Caco-2 (cell line): ENCODE measurements around the gene RCSD1. TPM values are rescaled to one million over a fixed set of nuclear protein-coding genes. Genes with fewer than 3 reads are reported as not detected.
A peak's percentile ranks its signal among the peaks of the same experiment; 100 is the strongest.

ENCODE experiments used
- BruUV-seq: library from RNA; stranded (reverse); fragments of 400-500 nt; replicated peaks from 2 replicates; lab custom pipeline; 2021; lab: Mats Ljungman, UMichigan
- CTCF ChIA-PET: fragments of 300-600 bp; sonication (Branson Sonifier 250); formaldehyde crosslinking; loops from one replicate; lab custom pipeline; 2022; ENCODE audit warnings: antibody characterized with exemption; lab: Charles Lee
- POLR2A ChIA-PET: fragments of 300-600 bp; sonication (Branson Sonifier 250); formaldehyde crosslinking; loops from one replicate; lab custom pipeline; 2022; ENCODE audit warnings: antibody characterized with exemption; lab: Charles Lee
- DNase-seq, 2 experiments: peaks; one replicate each; pipeline versions ENCODE4 v3.0.0 to v3.0.0-alpha.2; 2020 to 2022
- H3K27me3 ChIP-seq: replicated peaks from 2 replicates; pipeline ENCODE4 v1.6.0; 2011; ENCODE audit warnings: low read length; ENCODE audit not compliant: control insufficient read depth, insufficient read depth
- H3K36me3 ChIP-seq: 2 replicates; pipeline ENCODE4 v1.5.1; 2011; ENCODE audit warnings: low read length; ENCODE audit not compliant: control insufficient read depth, insufficient read depth
- H3K4me1 ChIP-seq: fragments of 250-450 bp; sonication (Bioruptor Pico); 2 replicates; pipeline ENCODE4 v1.5.1; 2020; ENCODE audit warnings: mild to moderate bottlenecking
- H3K4me3 ChIP-seq: 2 replicates; pipeline ENCODE4 v1.5.1; 2011; ENCODE audit warnings: low read depth, mild to moderate bottlenecking, control low read depth, low read length
- H3K9me3 ChIP-seq: fragments of 250-450 bp; sonication (Bioruptor Pico); 2 replicates; pipeline ENCODE4 v1.5.1; 2020; ENCODE audit warnings: mild to moderate bottlenecking, moderate library complexity
- H3K27ac Mint-ChIP-seq: one replicate; pipeline ENCODE4 v1.8.0; 2022; ENCODE audit warnings: mixed read lengths; ENCODE audit not compliant: unreplicated experiment
- H3K27me3 Mint-ChIP-seq: one replicate; pipeline ENCODE4 v1.8.0; 2022; ENCODE audit warnings: mixed read lengths; ENCODE audit not compliant: insufficient read depth, unreplicated experiment
- H3K36me3 Mint-ChIP-seq: one replicate; pipeline ENCODE4 v1.8.0; 2022; ENCODE audit warnings: mild to moderate bottlenecking, mixed read lengths; ENCODE audit not compliant: insufficient read depth, unreplicated experiment
- H3K4me1 Mint-ChIP-seq: one replicate; pipeline ENCODE4 v1.8.0; 2022; ENCODE audit warnings: low read depth, mixed read lengths; ENCODE audit not compliant: unreplicated experiment
- H3K4me3 Mint-ChIP-seq: one replicate; pipeline ENCODE4 v1.8.0; 2022; ENCODE audit warnings: mild to moderate bottlenecking, moderate library complexity, mixed read lengths; ENCODE audit not compliant: unreplicated experiment
- H3K9me3 Mint-ChIP-seq: one replicate; pipeline ENCODE4 v1.8.0; 2022; ENCODE audit warnings: mixed read lengths; ENCODE audit not compliant: unreplicated experiment
- CTCF ChIP-seq, 2 experiments: fragments of 200-600 bp in 1 of 2; IDR thresholded peaks; 1 replicate in 1 of 2; 2 replicates in 1 of 2; pipeline versions ENCODE4 v1.5.1 to v1.8.0; 2011 to 2022; ENCODE audit warnings: antibody characterized with exemption in 1 of 2, control low read depth in 1 of 2, inconsistent platforms in 1 of 2, low read depth in 1 of 2, low read length in 1 of 2, mild to moderate bottlenecking in 1 of 2, moderate library complexity in 1 of 2; ENCODE audit not compliant: insufficient read depth in 1 of 2, severe bottlenecking in 1 of 2, unreplicated experiment in 1 of 2
- intact Hi-C: fragments of 100-400 bp; cut with micrococcal nuclease; formaldehyde crosslinking; loops from one replicate; pipeline ENCODE4 v1.10.0; 2022; ENCODE audit not compliant: unreplicated experiment
- total RNA-seq: library from RNA; stranded (reverse); gene quantifications from 2 replicates; pipeline ENCODE4 v1.2.3, GENCODE V29; 2022

The RCSD1 gene
- total RNA-seq, 1 experiment from 2014 or later, result not detected

- Histone ChIP-seq H3K4me1 (peaks cover 66% of the 10 kb centered on the region), H3K36me3 (no peaks in the 10 kb centered on the region), H3K27me3 (no peaks in the 10 kb centered on the region), H3K4me3 (no peak overlapping the region), H3K9me3 (no peaks in the 10 kb centered on the region)
- intact Hi-C loops, result loop anchor here (2.0 kb wide), 1 partner anchor 24 kb away; the partner anchor contains the start of gene MPZL1
- H3K4me1 Mint-ChIP-seq, result peaks cover 69% of the 10 kb centered on the region
- DNase-seq, result no peak
- H3K27ac Mint-ChIP-seq, result no peak overlapping the region
- BruUV-seq, result no TSS peak
- ChIA-PET CTCF (no interaction called here), POLR2A (no interaction called here)
- no peak overlapping the region for H3K4me3 Mint-ChIP-seq
- H3K36me3 Mint-ChIP-seq, result peaks cover 21% of the 10 kb centered on the region
- no peak for TF ChIP-seq CTCF (IDR thresholded peaks at IDR 0.05; ENCODE audit: insufficient read depth in 1 of 2, low read depth in 1 of 2, low read length in 1 of 2, severe bottlenecking in 1 of 2, unreplicated experiment in 1 of 2)
- H3K9me3 Mint-ChIP-seq, result no peaks in the 10 kb centered on the region
- no peaks in the 10 kb centered on the region for H3K27me3 Mint-ChIP-seq
These were observed 114.9 kb downstream of the RCSD1 start for GRCh38 chr1:167744901-167745300.

- H3K36me3 ChIP-seq, result no peaks in the 10 kb centered on the region
- TF ChIP-seq CTCF (IDR thresholded peaks at IDR 0.05; ENCODE audit: insufficient read depth in 1 of 2, low read depth in 1 of 2, low read length in 1 of 2, severe bottlenecking in 1 of 2, unreplicated experiment in 1 of 2), result no peak
- peak overlapping the region; percentile 69 for H3K27ac Mint-ChIP-seq
These were observed 116.1 kb downstream of the RCSD1 start for GRCh38 chr1:167746013-167746672.

GRCh38 chr1:167746988-167747655 is 117.1 kb downstream of the RCSD1 start:
- H3K4me3 ChIP-seq, result no peak overlapping the region
- Mint-ChIP-seq H3K27ac (no peak overlapping the region), H3K4me3 (no peak overlapping the region), H3K27me3 (no peaks in the 10 kb centered on the region), H3K4me1 (peaks cover 67% of the 10 kb centered on the region), H3K36me3 (peaks cover 26% of the 10 kb centered on the region), H3K9me3 (no peaks in the 10 kb centered on the region)
- BruUV-seq, result no TSS peak
- no peaks in the 10 kb centered on the region for H3K27me3 ChIP-seq
- no peaks in the 10 kb centered on the region for H3K9me3 ChIP-seq
- no peak for TF ChIP-seq CTCF (IDR thresholded peaks at IDR 0.05; ENCODE audit: insufficient read depth in 1 of 2, low read depth in 1 of 2, low read length in 1 of 2, severe bottlenecking in 1 of 2, unreplicated experiment in 1 of 2)
- no peak for DNase-seq
- intact Hi-C loops, result no loop called here
- peaks cover 64% of the 10 kb centered on the region for H3K4me1 ChIP-seq
- ChIA-PET POLR2A (no interaction called here), CTCF (no interaction called here)
- no peaks in the 10 kb centered on the region for H3K36me3 ChIP-seq

More at GRCh38 chr1:167746013-167746672, 116.1 kb downstream of the RCSD1 start:
- Histone ChIP-seq H3K9me3 (no peaks in the 10 kb centered on the region), H3K4me1 (peaks cover 67% of the 10 kb centered on the region), H3K27me3 (no peaks in the 10 kb centered on the region), H3K4me3 (no peak overlapping the region)
- H3K36me3 Mint-ChIP-seq, result peaks cover 19% of the 10 kb centered on the region
- no peaks in the 10 kb centered on the region for H3K27me3 Mint-ChIP-seq
- no peaks in the 10 kb centered on the region for H3K9me3 Mint-ChIP-seq
- intact Hi-C loops, result no loop called here
- H3K4me3 Mint-ChIP-seq, result no peak overlapping the region
- DNase-seq, result no peak
- BruUV-seq, result no TSS peak
- CTCF ChIA-PET, result no interaction called here
- H3K4me1 Mint-ChIP-seq, result peaks cover 62% of the 10 kb centered on the region
- POLR2A ChIA-PET, result no interaction called here
